T-helper 2 cell treated with Interferon-gamma antibody and Interleukin-4, amounts not matched to agents 5 μg/mL and 100 μg/mL, for 36 hours (primary cell): ENCODE data around the gene PNPLA4.

Source experiments
- DNase-seq: peaks from one replicate; pipeline ENCODE4 v3.0.0; 2021; ENCODE audit warnings: low spot score
- H3K27ac Mint-ChIP-seq: one replicate; pipeline ENCODE4 v1.8.0; 2021; ENCODE audit warnings: mild to moderate bottlenecking, mixed read lengths
- H3K27me3 Mint-ChIP-seq: one replicate; pipeline ENCODE4 v1.8.0; 2021; ENCODE audit warnings: low read depth, mixed read lengths
- H3K36me3 Mint-ChIP-seq: one replicate; pipeline ENCODE4 v1.8.0; 2021; ENCODE audit warnings: low read depth, mixed read lengths
- H3K4me1 Mint-ChIP-seq: one replicate; pipeline ENCODE4 v1.8.0; 2021; ENCODE audit warnings: low read depth, mixed read lengths
- H3K4me3 Mint-ChIP-seq: one replicate; pipeline ENCODE4 v1.8.0; 2022; ENCODE audit warnings: mild to moderate bottlenecking, moderate library complexity, mixed read lengths
- H3K9me3 Mint-ChIP-seq: one replicate; pipeline ENCODE4 v1.8.0; 2021; ENCODE audit warnings: mixed read lengths

PNPLA4 gene

DNA sequence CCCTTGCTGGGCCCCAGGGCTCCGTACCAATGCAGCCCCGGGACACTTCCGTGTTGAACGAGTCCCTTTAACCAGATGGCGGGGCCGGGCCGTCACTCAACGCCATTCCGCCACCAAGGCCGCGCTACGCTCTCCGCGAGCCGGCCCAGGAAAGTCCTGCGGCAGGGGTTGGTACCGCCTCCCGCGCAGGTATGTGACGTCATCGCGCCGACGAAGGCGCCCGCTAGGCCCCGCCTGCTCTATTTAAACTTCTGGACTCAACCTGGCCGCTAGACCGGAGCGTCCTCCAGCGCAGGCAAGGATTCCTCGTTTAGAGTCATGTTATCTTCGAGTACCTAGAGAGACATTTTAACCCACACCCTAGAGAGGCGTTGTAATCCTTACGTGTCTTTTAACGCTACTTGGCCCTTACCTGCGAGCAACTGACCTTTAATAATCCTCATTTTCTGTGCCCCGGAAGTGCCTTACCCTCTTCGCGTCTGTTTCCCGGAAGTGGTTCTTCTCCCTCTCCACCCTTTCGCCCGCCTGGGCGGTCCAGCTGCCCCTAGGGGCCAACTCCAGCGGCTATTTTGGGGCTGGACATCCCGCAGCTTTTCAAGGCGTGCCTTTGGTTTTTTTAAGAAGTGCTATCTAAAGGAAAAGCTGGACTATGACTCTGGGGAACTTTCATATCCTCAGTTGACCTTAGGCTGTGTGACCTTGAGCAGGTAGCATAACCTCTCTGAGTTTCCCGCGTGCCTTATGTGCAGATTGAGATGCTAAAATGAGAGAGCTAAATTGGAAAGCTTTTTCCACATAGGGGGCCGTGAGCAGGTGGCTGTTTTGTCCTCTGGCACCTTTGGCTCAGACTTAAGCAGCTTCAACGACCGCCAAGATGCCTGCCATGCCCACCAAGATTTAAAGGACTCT is at the start of gene PNPLA4:
Gene PNPLA4 (minus strand): TSS at position 155 of the 909 bp plus-strand sequence. CDS start 1,294 bp downstream, outside the sequence.
- Mint-ChIP-seq H3K4me3 (peak within 1 kb of the TSS; percentile 89), H3K4me1 (peaks cover 12% of the 10 kb centered on the region), H3K36me3 (no peaks in the 10 kb centered on the region), H3K27ac (peak within 1 kb of the TSS; percentile 92), H3K9me3 (no peaks in the 10 kb centered on the region), H3K27me3 (no peaks in the 10 kb centered on the region)
- peak; percentile 77 for DNase-seq

- no peaks in the 10 kb centered on the region for H3K27me3 Mint-ChIP-seq
- H3K4me1 Mint-ChIP-seq = no peaks in the 10 kb centered on the region
- H3K36me3 Mint-ChIP-seq = no peaks in the 10 kb centered on the region
Measured at GRCh38 chrX:7972586-7972985, 45.4 kb upstream of the PNPLA4 start.

DNA sequence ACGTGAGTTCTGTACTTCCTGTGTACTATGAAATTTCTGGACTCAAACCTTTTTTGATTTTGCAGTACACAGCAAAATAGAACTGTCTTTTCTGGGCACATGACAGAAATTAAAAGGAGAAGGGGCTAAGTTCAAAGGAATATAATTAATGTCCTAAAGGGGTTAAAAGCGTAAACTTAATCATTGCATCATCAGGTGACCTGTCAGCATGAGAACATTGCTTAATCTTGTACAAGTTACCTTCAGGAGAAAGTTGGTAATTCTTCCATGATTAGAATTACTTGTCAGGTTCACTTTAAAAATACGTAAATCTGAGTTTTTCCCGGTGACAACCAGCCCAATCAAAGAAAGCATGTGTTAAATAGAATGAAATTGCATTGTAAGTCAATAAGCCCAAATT is 43.2 kb upstream of the PNPLA4 start:
- Mint-ChIP-seq H3K27me3 (no peaks in the 10 kb centered on the region), H3K36me3 (no peaks in the 10 kb centered on the region), H3K9me3 (no peaks in the 10 kb centered on the region), H3K4me3 (no peak overlapping the region), H3K27ac (no peak overlapping the region), H3K4me1 (no peaks in the 10 kb centered on the region)
- DNase-seq = no peak

More at GRCh38 chrX:7972586-7972985, 45.4 kb upstream of the PNPLA4 start:
- DNase-seq = no peak
- Mint-ChIP-seq H3K4me3 (no peak overlapping the region), H3K27ac (no peak overlapping the region), H3K9me3 (no peaks in the 10 kb centered on the region)

- no peaks in the 10 kb centered on the region for H3K9me3 Mint-ChIP-seq
- H3K4me3 Mint-ChIP-seq = no peak overlapping the region
- H3K27me3 Mint-ChIP-seq = no peaks in the 10 kb centered on the region
- no peaks in the 10 kb centered on the region for H3K36me3 Mint-ChIP-seq
- no peak overlapping the region for H3K27ac Mint-ChIP-seq
- H3K4me1 Mint-ChIP-seq = no peaks in the 10 kb centered on the region
- DNase-seq = no peak
Measured at GRCh38 chrX:7965436-7965835, 38.2 kb upstream of the PNPLA4 start.

GRCh38 chrX:7960246-7960645 is 33.0 kb upstream of the PNPLA4 start:
- no peak overlapping the region for H3K4me3 Mint-ChIP-seq
- no peaks in the 10 kb centered on the region for H3K36me3 Mint-ChIP-seq
- no peak for DNase-seq
- peaks cover 4% of the 10 kb centered on the region for H3K9me3 Mint-ChIP-seq
- H3K27me3 Mint-ChIP-seq = no peaks in the 10 kb centered on the region
- no peaks in the 10 kb centered on the region for H3K4me1 Mint-ChIP-seq
- H3K27ac Mint-ChIP-seq = no peak overlapping the region

DNA sequence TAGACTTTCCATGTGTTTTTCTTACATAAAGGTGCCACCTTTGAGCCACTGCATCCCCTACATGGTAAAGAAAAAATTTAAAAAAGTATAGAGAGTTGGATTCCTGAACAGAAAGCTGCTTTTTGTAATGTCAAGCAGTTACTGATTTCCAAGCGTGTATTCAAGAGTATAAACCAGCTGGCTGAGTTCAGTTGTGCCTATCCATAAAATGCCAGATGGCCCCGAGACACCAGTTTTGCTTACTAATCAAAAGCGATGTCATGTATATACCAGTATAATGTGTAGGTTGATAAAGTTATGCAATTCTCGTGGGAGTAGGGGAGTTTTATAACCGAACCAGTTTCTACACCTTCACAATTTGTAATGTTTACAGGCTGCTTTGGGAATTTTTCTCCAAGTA is 26.2 kb upstream of the PNPLA4 start:
- Mint-ChIP-seq H3K4me3 (no peak overlapping the region), H3K9me3 (peaks cover 4% of the 10 kb centered on the region), H3K4me1 (no peaks in the 10 kb centered on the region), H3K27me3 (no peaks in the 10 kb centered on the region), H3K27ac (no peak overlapping the region), H3K36me3 (no peaks in the 10 kb centered on the region)
- no peak for DNase-seq

- H3K4me3 Mint-ChIP-seq = no peak overlapping the region
- no peaks in the 10 kb centered on the region for H3K4me1 Mint-ChIP-seq
- no peaks in the 10 kb centered on the region for H3K9me3 Mint-ChIP-seq
- H3K36me3 Mint-ChIP-seq = no peaks in the 10 kb centered on the region
- no peak for DNase-seq
- no peak overlapping the region for H3K27ac Mint-ChIP-seq
- no peaks in the 10 kb centered on the region for H3K27me3 Mint-ChIP-seq
Measured at GRCh38 chrX:7950865-7951264, 23.7 kb upstream of the PNPLA4 start.

DNA sequence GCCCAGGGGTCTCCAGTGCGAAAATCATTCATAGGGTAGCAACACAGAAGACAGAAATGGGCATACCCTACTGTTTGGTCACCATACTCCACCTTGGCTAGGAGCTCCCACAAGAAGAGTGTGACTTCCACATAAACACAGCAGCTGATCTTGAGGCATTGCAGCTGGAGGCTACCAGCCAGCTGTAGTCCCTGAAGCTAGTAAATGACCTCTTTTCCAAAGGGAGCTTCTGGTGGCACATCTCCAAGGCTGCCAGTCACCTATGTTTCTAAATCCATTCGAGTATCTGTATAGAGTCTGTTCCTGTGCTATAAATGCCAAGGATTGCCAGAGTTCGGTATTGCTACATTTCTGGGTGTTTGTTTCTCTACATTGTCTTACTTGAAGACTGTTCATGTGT is 21.3 kb upstream of the PNPLA4 start:
- Mint-ChIP-seq H3K36me3 (no peaks in the 10 kb centered on the region), H3K4me1 (no peaks in the 10 kb centered on the region), H3K27me3 (no peaks in the 10 kb centered on the region), H3K27ac (no peak overlapping the region), H3K4me3 (no peak overlapping the region), H3K9me3 (no peaks in the 10 kb centered on the region)
- no peak for DNase-seq

DNA sequence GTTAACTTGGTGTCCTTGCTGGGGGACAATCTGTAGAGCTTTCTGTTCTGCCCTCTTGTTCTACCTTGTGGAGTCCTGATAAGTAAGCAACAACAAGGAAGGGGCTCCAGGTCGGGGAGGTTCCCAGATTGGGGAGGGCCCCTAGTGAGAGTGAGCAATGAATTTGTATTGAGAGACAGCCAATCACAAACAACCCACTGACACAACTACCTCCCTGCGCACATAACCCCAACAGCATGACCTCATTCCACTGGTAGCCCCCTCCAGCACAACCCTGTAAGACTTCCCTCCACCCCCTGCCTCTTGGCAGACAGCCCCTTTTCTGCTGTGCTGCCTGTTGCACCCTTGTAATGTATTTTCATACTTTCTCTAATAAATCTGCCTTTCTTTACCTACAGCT is 19.7 kb upstream of the PNPLA4 start:
- no peak overlapping the region for H3K27ac Mint-ChIP-seq

GRCh38 chrX:7943600-7944245 is 16.5 kb upstream of the PNPLA4 start:
- Mint-ChIP-seq H3K27ac (no peak overlapping the region), H3K9me3 (no peaks in the 10 kb centered on the region), H3K27me3 (no peaks in the 10 kb centered on the region), H3K36me3 (no peaks in the 10 kb centered on the region), H3K4me3 (no peak overlapping the region), H3K4me1 (no peaks in the 10 kb centered on the region)
- DNase-seq = no peak

More for the DNA sequence above, 19.7 kb upstream of the PNPLA4 start:
- H3K4me1 Mint-ChIP-seq = no peaks in the 10 kb centered on the region
- no peaks in the 10 kb centered on the region for H3K27me3 Mint-ChIP-seq
- DNase-seq = no peak
- H3K9me3 Mint-ChIP-seq = no peaks in the 10 kb centered on the region
- H3K36me3 Mint-ChIP-seq = no peaks in the 10 kb centered on the region
- H3K4me3 Mint-ChIP-seq = no peak overlapping the region

DNA sequence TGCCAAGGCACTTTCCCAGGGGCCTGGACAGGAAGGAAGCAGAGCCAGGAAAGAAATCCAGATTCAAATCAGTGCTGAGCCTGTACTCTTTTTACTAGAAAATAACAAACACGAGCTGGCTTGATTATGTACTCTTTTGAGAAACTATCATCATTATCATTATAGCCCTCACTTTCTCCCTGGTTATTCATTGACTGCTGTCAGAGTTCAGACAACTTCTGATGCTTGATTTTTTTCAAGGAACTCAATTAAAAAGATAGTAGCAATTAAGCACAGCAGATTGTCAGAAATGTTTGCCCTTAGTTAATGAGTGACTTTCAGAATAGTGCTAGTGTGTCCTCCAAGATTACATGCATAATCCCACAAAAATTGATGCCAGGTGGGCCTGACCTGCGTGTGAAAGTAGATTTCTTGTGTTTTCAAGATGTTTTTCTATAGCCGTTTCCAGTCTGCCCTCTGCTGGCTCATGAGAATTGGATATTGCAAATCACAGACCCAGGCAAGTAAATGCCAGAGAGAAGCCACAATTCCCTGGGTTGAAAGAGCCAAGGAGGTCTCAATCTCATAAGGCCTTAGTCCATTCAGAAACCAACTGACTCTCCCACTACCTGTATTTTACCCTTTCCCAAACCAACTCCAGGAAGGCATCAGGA is 14.3 kb upstream of the PNPLA4 start:
- DNase-seq = no peak
- Mint-ChIP-seq H3K9me3 (no peaks in the 10 kb centered on the region), H3K27me3 (no peaks in the 10 kb centered on the region), H3K27ac (no peak overlapping the region), H3K4me1 (no peaks in the 10 kb centered on the region), H3K36me3 (no peaks in the 10 kb centered on the region), H3K4me3 (no peak overlapping the region)

GRCh38 chrX:7934026-7934425 is 6.8 kb upstream of the PNPLA4 start:
- Mint-ChIP-seq H3K36me3 (no peaks in the 10 kb centered on the region), H3K27me3 (no peaks in the 10 kb centered on the region), H3K4me1 (peaks cover 2% of the 10 kb centered on the region), H3K27ac (no peak overlapping the region), H3K9me3 (no peaks in the 10 kb centered on the region), H3K4me3 (no peak overlapping the region)
- no peak for DNase-seq

- H3K9me3 Mint-ChIP-seq = no peaks in the 10 kb centered on the region
- H3K36me3 Mint-ChIP-seq = no peaks in the 10 kb centered on the region
- peaks cover 12% of the 10 kb centered on the region for H3K4me1 Mint-ChIP-seq
- DNase-seq = no peak
- peak overlapping the region; percentile 89 for H3K4me3 Mint-ChIP-seq
- no peaks in the 10 kb centered on the region for H3K27me3 Mint-ChIP-seq
- H3K27ac Mint-ChIP-seq = no peak overlapping the region
Measured at GRCh38 chrX:7926914-7927258, 327 bp downstream of the PNPLA4 start.

- Mint-ChIP-seq H3K9me3 (no peaks in the 10 kb centered on the region), H3K4me1 (peaks cover 12% of the 10 kb centered on the region), H3K27ac (no peak overlapping the region), H3K4me3 (peak overlapping the region; percentile 89), H3K36me3 (no peaks in the 10 kb centered on the region), H3K27me3 (no peaks in the 10 kb centered on the region)
- no peak for DNase-seq
Measured at GRCh38 chrX:7926501-7926900, 712 bp downstream of the PNPLA4 start.
